ENCODE data around the gene F2R. TPM values are rescaled to one million over a fixed set of nuclear protein-coding genes. Genes with fewer than 3 reads are reported as not detected.
A peak's percentile ranks its signal among the peaks of the same experiment; 100 is the strongest.

Gene F2R
- polyA plus RNA-seq, 3 donors from 2014 or later: 92.6 to 115 (median 106) TPM

- H3K9me3 Mint-ChIP-seq: peaks cover 0 to 1% (median 0%) of the 10 kb centered on the region in 6 donors
- no peak for DNase-seq
- peaks cover 17 to 66% (median 35%) of the 10 kb centered on the region in 3 donors for H3K36me3 Mint-ChIP-seq
- H3K27me3 Mint-ChIP-seq (ENCODE audit: low read depth in 3 of 3): peaks cover 0 to 4% (median 0%) of the 10 kb centered on the region in 3 donors
- H3K4me3 Mint-ChIP-seq: no peak overlapping the region
- peak overlapping the region; percentile 10 to 81 (median 59) for H3K27ac Mint-ChIP-seq
- peaks cover 18 to 66% of the 10 kb centered on the region in 2 donors for H3K4me1 Mint-ChIP-seq
Measured at GRCh38 chr5:76683816-76684731, 31.9 kb upstream of the F2R start.

GRCh38 chr5:76684756-76685519, 31.0 kb upstream of the F2R start:
- Mint-ChIP-seq H3K27ac (peak overlapping the region; percentile 14 to 81 (median 39)), H3K4me3 (no peak overlapping the region), H3K27me3 (ENCODE audit: low read depth in 3 of 3) (peaks cover 0 to under 1% (median 0%) of the 10 kb centered on the region in 3 donors), H3K36me3 (peaks cover 17 to 65% (median 33%) of the 10 kb centered on the region in 3 donors), H3K9me3 (peaks cover 0 to 1% (median 0%) of the 10 kb centered on the region in 6 donors), H3K4me1 (peaks cover 18 to 64% of the 10 kb centered on the region in 2 donors)
- no peak for DNase-seq

- Mint-ChIP-seq H3K9me3 (no peaks in the 10 kb centered on the region), H3K27ac (peak overlapping the region in 5 of 6 donors; percentile 1 to 72 (median 28)), H3K4me3 (no peak overlapping the region), H3K27me3 (ENCODE audit: low read depth in 3 of 3) (no peaks in the 10 kb centered on the region), H3K4me1 (peaks cover 15 to 60% of the 10 kb centered on the region in 2 donors), H3K36me3 (peaks cover 14 to 64% (median 36%) of the 10 kb centered on the region in 3 donors)
- no peak for DNase-seq
Measured at GRCh38 chr5:76685704-76686103, 30.2 kb upstream of the F2R start.

- Mint-ChIP-seq H3K4me3 (no peak overlapping the region), H3K4me1 (peaks cover 6 to 42% of the 10 kb centered on the region in 2 donors), H3K27me3 (ENCODE audit: low read depth in 3 of 3) (no peaks in the 10 kb centered on the region), H3K9me3 (no peaks in the 10 kb centered on the region), H3K36me3 (peaks cover 14 to 66% (median 28%) of the 10 kb centered on the region in 3 donors), H3K27ac (peak overlapping the region in 2 of 6 donors; percentile 34 to 36)
- DNase-seq: no peak
Measured at GRCh38 chr5:76688212-76688611, 27.7 kb upstream of the F2R start.

- peaks cover 14 to 62% (median 24%) of the 10 kb centered on the region in 3 donors for H3K36me3 Mint-ChIP-seq
Measured at GRCh38 chr5:76688836-76689235, 27.1 kb upstream of the F2R start.

GRCh38 chr5:76689321-76690036, 26.4 kb upstream of the F2R start:
- Mint-ChIP-seq H3K36me3 (peaks cover 14 to 58% (median 19%) of the 10 kb centered on the region in 3 donors), H3K9me3 (no peaks in the 10 kb centered on the region), H3K27ac (peak overlapping the region in 5 of 6 donors; percentile 9 to 79 (median 61)), H3K27me3 (ENCODE audit: low read depth in 3 of 3) (no peaks in the 10 kb centered on the region), H3K4me1 (peaks cover 3 to 29% of the 10 kb centered on the region in 2 donors), H3K4me3 (no peak overlapping the region)
- no peak for DNase-seq

More at GRCh38 chr5:76688836-76689235, 27.1 kb upstream of the F2R start:
- Mint-ChIP-seq H3K9me3 (no peaks in the 10 kb centered on the region), H3K27ac (peak overlapping the region in 1 of 6 donors; percentile 57), H3K4me3 (no peak overlapping the region), H3K27me3 (ENCODE audit: low read depth in 3 of 3) (no peaks in the 10 kb centered on the region), H3K4me1 (peaks cover 6 to 35% of the 10 kb centered on the region in 2 donors)
- DNase-seq: no peak

GRCh38 chr5:76690037-76690679, 25.8 kb upstream of the F2R start:
- Mint-ChIP-seq H3K4me1 (peaks cover 0 to 22% of the 10 kb centered on the region in 2 donors), H3K36me3 (peaks cover 14 to 58% (median 22%) of the 10 kb centered on the region in 3 donors), H3K9me3 (no peaks in the 10 kb centered on the region), H3K27me3 (ENCODE audit: low read depth in 3 of 3) (peaks cover 0 to 2% (median 0%) of the 10 kb centered on the region in 3 donors), H3K4me3 (no peak overlapping the region), H3K27ac (peak overlapping the region in 4 of 6 donors; percentile 9 to 79 (median 63))
- DNase-seq: no peak

GRCh38 chr5:76690704-76691466, 25.0 kb upstream of the F2R start:
- no peak for DNase-seq
- Mint-ChIP-seq H3K9me3 (no peaks in the 10 kb centered on the region), H3K27me3 (ENCODE audit: low read depth in 3 of 3) (peaks cover 0 to 2% (median 0%) of the 10 kb centered on the region in 3 donors), H3K27ac (peak overlapping the region; percentile 35 to 70 (median 66)), H3K4me3 (no peak overlapping the region), H3K36me3 (peaks cover 14 to 55% (median 21%) of the 10 kb centered on the region in 3 donors), H3K4me1 (peaks cover 0 to 16% of the 10 kb centered on the region in 2 donors)

GRCh38 chr5:76691467-76692273, 24.3 kb upstream of the F2R start:
- H3K4me3 Mint-ChIP-seq: no peak overlapping the region
- H3K27ac Mint-ChIP-seq: peak overlapping the region; percentile 28 to 70 (median 54)
- H3K27me3 Mint-ChIP-seq (ENCODE audit: low read depth in 3 of 3): peaks cover 0 to 5% (median 0%) of the 10 kb centered on the region in 3 donors
- no peak for DNase-seq
- peaks cover 1 to 21% of the 10 kb centered on the region in 2 donors for H3K4me1 Mint-ChIP-seq
- no peaks in the 10 kb centered on the region for H3K9me3 Mint-ChIP-seq
- peaks cover 19 to 58% (median 25%) of the 10 kb centered on the region in 3 donors for H3K36me3 Mint-ChIP-seq

GRCh38 chr5:76692274-76692540, 23.7 kb upstream of the F2R start:
- DNase-seq: no peak
- Mint-ChIP-seq H3K27ac (peak overlapping the region in 3 of 6 donors; percentile 50 to 70 (median 65)), H3K4me3 (no peak overlapping the region), H3K36me3 (peaks cover 13 to 53% (median 20%) of the 10 kb centered on the region in 3 donors), H3K4me1 (peaks cover 1 to 21% of the 10 kb centered on the region in 2 donors), H3K9me3 (no peaks in the 10 kb centered on the region), H3K27me3 (ENCODE audit: low read depth in 3 of 3) (peaks cover 0 to 5% (median 0%) of the 10 kb centered on the region in 3 donors)

- peaks cover 0 to 5% (median 0%) of the 10 kb centered on the region in 3 donors for H3K27me3 Mint-ChIP-seq (ENCODE audit: low read depth in 3 of 3)
- H3K9me3 Mint-ChIP-seq: no peaks in the 10 kb centered on the region
- peaks cover 13 to 51% (median 21%) of the 10 kb centered on the region in 3 donors for H3K36me3 Mint-ChIP-seq
- DNase-seq: no peak
- peak overlapping the region in 4 of 6 donors; percentile 49 to 65 (median 57) for H3K27ac Mint-ChIP-seq
- no peak overlapping the region for H3K4me3 Mint-ChIP-seq
- peaks cover 1 to 21% of the 10 kb centered on the region in 2 donors for H3K4me1 Mint-ChIP-seq
Measured at GRCh38 chr5:76692651-76693050, 23.3 kb upstream of the F2R start.

Measured in immature natural killer cell (primary cell).